GM12864 (cell line): Measurements from ENCODE around the gene RELA.

Source experiments
- DNase-seq: peaks from one replicate; pipeline ENCODE4 v3.0.0-alpha.2; 2011; ENCODE audit warnings: low read depth
- H3K4me3 ChIP-seq: 2 replicates; pipeline ENCODE4 v1.5.1; 2011; ENCODE audit warnings: mild to moderate bottlenecking, low read depth, low read length, control low read depth
- TF ChIP-seq, protein P1 (sequence below): IDR thresholded peaks from 2 replicates; pipeline ENCODE4 v1.5.1; 2011; ENCODE audit warnings: low read depth, mild to moderate bottlenecking, moderate library complexity, low read length, control low read depth, inconsistent platforms; ENCODE audit errors: missing control alignments

The RELA gene

DNA sequence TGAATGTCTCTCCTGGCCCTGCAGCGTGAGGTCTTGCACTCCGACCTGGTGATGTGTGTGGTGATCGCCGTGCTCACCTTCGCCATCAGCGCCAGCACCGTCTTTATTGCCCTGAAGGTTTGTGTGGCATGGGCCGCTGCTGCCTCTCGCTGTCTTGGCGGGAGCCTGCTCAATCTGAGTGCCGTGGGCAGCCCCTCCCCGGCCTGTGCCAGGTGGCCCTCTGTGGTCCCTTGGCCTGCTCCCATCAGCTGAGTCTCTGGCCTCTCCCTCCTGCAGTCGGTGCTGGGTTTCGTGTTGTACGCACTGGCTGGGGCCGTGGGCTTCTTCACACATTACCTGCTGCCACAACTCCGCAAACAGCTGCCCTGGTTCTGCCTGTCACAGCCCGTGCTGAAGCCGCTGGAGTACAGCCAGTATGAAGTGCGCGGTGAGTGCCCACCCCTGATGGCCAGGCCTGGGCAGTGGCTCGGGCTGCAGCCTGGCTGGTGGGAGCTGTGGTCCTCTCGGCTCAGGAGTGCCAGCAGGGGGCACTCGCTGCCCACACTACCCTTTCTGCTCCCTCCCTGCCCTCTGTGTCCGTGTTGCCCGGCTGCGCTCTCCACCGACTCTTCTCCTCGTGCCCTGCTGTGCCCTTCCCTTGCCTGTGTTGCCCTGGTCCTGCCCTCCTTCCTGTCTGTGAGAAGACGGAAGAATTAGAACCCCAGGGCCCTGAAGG lies 36.9 kb downstream of the RELA start:
- H3K4me3 ChIP-seq = no peak overlapping the region
- DNase-seq = no peak

DNA sequence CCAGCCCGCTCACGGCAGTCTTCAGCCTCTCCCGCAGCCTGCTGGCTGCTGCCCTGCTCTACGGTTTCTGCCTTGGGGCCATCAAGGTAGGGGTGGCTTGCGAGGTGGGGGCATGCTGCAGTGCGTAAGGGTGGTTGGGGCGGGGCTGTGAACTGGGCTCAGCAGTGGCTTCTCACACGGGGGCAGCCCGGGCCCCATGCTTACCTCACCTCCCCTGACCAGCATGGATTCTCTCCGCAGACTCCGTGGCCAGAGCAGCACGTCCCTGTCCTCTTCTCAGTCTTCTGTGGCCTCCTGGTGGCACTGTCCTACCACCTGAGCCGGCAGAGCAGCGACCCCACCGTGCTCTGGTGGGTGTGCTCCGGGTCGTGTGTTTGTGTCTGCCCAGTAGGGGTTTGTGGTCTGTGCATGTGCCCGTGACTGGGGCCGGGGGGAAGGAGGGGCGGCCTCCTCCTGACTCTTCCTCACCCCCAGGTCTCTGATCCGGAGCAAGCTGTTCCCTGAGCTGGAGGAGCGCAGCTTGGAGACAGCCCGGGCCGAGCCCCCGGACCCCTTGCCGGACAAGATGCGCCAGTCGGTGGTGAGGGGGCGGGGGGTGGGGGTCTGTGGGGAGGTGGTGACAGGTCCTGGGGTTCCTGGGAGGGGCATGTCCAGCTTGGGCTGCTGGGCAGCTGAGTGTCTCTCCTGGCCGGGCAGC lies 37.6 kb downstream of the RELA start:
- no peak for DNase-seq
- no peak overlapping the region for H3K4me3 ChIP-seq
- TF ChIP-seq, protein P1, sequence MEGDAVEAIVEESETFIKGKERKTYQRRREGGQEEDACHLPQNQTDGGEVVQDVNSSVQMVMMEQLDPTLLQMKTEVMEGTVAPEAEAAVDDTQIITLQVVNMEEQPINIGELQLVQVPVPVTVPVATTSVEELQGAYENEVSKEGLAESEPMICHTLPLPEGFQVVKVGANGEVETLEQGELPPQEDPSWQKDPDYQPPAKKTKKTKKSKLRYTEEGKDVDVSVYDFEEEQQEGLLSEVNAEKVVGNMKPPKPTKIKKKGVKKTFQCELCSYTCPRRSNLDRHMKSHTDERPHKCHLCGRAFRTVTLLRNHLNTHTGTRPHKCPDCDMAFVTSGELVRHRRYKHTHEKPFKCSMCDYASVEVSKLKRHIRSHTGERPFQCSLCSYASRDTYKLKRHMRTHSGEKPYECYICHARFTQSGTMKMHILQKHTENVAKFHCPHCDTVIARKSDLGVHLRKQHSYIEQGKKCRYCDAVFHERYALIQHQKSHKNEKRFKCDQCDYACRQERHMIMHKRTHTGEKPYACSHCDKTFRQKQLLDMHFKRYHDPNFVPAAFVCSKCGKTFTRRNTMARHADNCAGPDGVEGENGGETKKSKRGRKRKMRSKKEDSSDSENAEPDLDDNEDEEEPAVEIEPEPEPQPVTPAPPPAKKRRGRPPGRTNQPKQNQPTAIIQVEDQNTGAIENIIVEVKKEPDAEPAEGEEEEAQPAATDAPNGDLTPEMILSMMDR = no peak

More for the DNA sequence above, 36.9 kb downstream of the RELA start:
- TF ChIP-seq, protein P1 = peak; percentile 83

DNA sequence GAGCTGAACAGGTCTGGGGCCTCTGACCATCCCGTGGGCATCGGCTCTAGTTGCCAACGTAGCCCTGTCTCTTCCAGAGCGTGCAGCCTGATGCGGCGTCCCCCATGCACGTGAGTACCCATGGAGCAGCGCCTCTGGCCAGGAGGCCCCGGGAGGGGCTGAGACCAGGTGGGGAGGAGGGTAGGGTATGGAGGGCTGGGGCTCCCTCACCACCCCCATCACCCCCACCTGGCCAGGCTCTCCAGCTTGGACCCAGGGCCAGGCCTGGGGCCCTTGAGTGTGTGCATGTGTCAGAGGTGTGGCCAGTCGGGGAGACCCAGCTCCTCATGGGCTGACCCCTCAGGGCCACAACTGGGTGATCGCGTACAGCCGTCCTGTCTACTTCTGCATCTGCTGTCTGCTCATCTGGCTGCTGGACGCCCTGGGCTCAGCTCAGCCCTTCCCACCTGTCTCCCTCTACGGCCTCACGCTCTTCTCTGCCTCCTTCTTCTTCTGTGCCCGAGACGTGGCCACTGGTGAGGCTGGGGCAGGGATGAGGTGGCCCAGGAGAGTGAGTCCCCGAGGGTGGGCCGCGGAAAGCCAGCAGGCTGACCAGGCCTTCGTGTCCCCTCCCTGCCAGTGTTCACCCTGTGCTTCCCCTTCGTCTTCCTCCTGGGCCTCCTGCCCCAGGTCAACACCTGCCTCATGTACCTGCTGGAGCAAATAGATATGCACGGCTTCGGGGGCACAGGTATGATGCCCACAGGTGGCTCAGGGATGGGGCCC lies 38.7 kb downstream of the RELA start:
- H3K4me3 ChIP-seq = no peak overlapping the region
- TF ChIP-seq, protein P1 = no peak
- no peak for DNase-seq

DNA sequence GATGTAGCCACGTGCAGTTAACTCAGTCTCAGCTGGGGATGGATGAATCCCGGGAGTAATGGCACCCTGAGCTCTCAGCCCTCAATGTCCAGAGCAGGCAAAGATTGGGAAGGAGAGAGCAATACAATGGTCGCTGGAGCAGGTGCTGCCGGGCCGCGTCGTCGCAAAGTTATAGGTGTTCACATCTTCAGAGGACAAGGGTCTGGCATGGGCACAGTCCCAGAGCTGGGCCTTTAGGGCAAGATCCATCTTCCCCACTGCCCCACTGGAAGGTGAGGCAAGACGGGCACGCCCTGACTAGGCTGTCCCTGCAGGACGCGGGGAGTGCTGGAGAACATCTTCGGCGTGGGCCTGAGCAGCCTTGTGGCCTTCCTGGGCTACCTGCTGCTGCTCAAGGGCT lies 39.5 kb downstream of the RELA start:
- H3K4me3 ChIP-seq = no peak overlapping the region
- no peak for DNase-seq
- TF ChIP-seq, protein P1 = no peak

DNA sequence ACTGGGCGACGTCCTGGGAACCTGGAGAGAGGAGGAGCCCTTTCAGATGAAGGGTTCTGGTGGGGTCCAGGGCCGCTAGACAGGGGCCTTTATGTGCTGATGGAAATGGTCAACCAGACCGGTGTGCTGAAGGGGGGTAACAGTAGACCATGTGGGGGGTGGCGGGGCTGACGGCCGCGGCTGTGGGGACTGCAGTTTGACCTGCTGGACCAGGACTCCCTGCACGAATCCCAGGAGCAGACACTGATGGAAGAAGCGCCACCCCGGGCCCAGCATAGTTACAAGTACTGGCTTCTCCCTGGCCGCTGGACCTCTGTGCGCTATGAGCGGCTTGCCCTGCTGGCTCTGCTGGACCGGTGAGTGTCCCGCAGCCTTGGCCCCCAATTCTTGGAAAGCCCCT lies 40.7 kb downstream of the RELA start:
- DNase-seq = no peak
- TF ChIP-seq, protein P1 = no peak
- no peak overlapping the region for H3K4me3 ChIP-seq

DNA sequence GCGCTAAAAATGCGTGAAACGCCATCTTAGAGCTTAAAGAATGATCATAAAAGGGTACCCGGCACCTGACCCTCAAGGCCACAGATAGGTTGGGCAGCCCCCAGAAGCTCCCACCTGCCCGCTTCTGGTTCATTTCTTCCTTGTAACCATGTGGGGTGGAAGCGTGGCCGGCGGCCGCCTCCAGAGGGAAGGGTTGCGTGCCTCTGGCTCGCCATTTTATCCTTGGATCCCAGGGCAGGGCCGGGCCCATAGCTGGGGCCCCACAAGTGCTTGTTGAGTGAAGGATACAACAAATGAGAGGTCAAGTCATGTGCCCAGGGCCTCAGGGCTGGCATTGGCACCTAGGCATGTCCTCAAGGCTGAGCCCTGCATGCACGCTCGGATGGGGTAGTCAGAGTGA lies 41.3 kb downstream of the RELA start:
- TF ChIP-seq, protein P1 = no peak
- H3K4me3 ChIP-seq = no peak overlapping the region
- DNase-seq = no peak
